HCT116 (cell line): Measurements from ENCODE around the gene PGR. TPM values are rescaled to one million over a fixed set of nuclear protein-coding genes. Genes with fewer than 3 reads are reported as not detected.

Source experiments
- ATAC-seq: fragments of 200-7000 bp; cut with Tn5 transposase; 2 replicates; pipeline ENCODE4 v1.9.1; 2020; ENCODE audit warnings: mild to moderate bottlenecking, moderate library complexity
- BruUV-seq: library from RNA; stranded (reverse); fragments of 400-500 nt; replicated peaks from 2 replicates; lab custom pipeline; 2021; lab: Mats Ljungman, UMichigan
- CTCF ChIA-PET: fragments of 300-600 bp; sonication (Branson Sonifier 250); formaldehyde crosslinking; loops from one replicate; lab custom pipeline; 2021; ENCODE audit warnings: antibody characterized with exemption; lab: Charles Lee
- POLR2A ChIA-PET: fragments of 300-600, 350-600 bp; sonication (Branson Sonifier 250); formaldehyde crosslinking; loops from one replicate; lab custom pipeline; 2021; ENCODE audit warnings: antibody characterized with exemption; lab: Charles Lee
- RAD21 ChIA-PET, 2 experiments: fragments of 300-600 bp; sonication (Branson Sonifier 250); formaldehyde crosslinking; loops; one replicate each; lab custom pipeline; 2023; ENCODE audit warnings: low total read pairs in 2 of 2; ENCODE audit not compliant: uncharacterized antibody in 2 of 2, unreplicated experiment in 2 of 2, low non-redundant PET in 1 of 2; lab: Charles Lee
- DNase-seq: peaks from one replicate; pipeline ENCODE4 v3.0.0-alpha.2; 2010; ENCODE audit warnings: low read depth, low spot score
- H2AFZ ChIP-seq: fragments of 200-600 bp; shearing (Covaris generic), sonication (generic); 2 replicates; pipeline ENCODE4 v1.6.1; 2017; ENCODE audit warnings: low read depth, mixed run types, mixed read lengths, antibody characterized with exemption, low read length; ENCODE audit not compliant: poor library complexity, severe bottlenecking
- H3K27ac ChIP-seq: 2 replicates; pipeline ENCODE4 v1.5.1; 2012; ENCODE audit warnings: low read depth, low read length
- H3K27me3 ChIP-seq: fragments of 200-600 bp; sonication (generic); 2 replicates; pipeline ENCODE4 v1.6.1; 2016; ENCODE audit warnings: mixed run types, low read length, mixed read lengths; ENCODE audit not compliant: insufficient read depth
- H3K36me3 ChIP-seq, 2 experiments: fragments of 200-500 bp in 1 of 2; fragments of 200-600 bp in 1 of 2; sonication (Bioruptor generic) in 1 of 2; sonication (generic) in 1 of 2; 2 replicates each; pipeline versions ENCODE4 v1.5.1 to v1.6.1; 2014 to 2016; ENCODE audit warnings: low read length in 2 of 2, inconsistent platforms in 1 of 2, mixed read lengths in 1 of 2, mixed run types in 1 of 2; ENCODE audit not compliant: insufficient read depth in 2 of 2, control insufficient read depth in 1 of 2
- H3K4me1 ChIP-seq, 2 experiments: fragments of 200-600 bp in 1 of 2; sonication (generic) in 1 of 2; 2 replicates each; pipeline versions ENCODE4 v1.5.1 to v1.6.1; 2012 to 2017; ENCODE audit warnings: low read length in 2 of 2, inconsistent platforms in 1 of 2, mild to moderate bottlenecking in 1 of 2, mixed read lengths in 1 of 2, mixed run types in 1 of 2, moderate library complexity in 1 of 2; ENCODE audit not compliant: insufficient read depth in 2 of 2, control insufficient read depth in 1 of 2
- H3K4me2 ChIP-seq: fragments of 200-600 bp; sonication (generic); 2 replicates; pipeline ENCODE4 v1.6.1; 2017; ENCODE audit warnings: mixed run types, low read length, mixed read lengths
- H3K4me3 ChIP-seq, 2 experiments: fragments of 200-600 bp in 1 of 2; sonication (generic) in 1 of 2; replicated peaks in 1 of 2; 2 replicates each; pipeline ENCODE4 v1.5.1; 2011 to 2016; ENCODE audit warnings: low read length in 2 of 2, control low read depth in 1 of 2, low read depth in 1 of 2, mild to moderate bottlenecking in 1 of 2, mixed read lengths in 1 of 2, mixed run types in 1 of 2
- H3K79me2 ChIP-seq: fragments of 200-600 bp; sonication (generic); 2 replicates; pipeline ENCODE4 v1.6.1; 2017; ENCODE audit warnings: mild to moderate bottlenecking, mixed run types, low read length, moderate library complexity, mixed read lengths; ENCODE audit not compliant: insufficient read depth
- H3K9ac ChIP-seq: fragments of 200-600 bp; sonication (generic); 2 replicates; pipeline ENCODE4 v1.6.1; 2016; ENCODE audit warnings: low read length, mixed read lengths
- H3K9me2 ChIP-seq: fragments of 200-600 bp; sonication (generic), shearing (Covaris generic); 2 replicates; pipeline ENCODE4 v1.6.1; 2017; ENCODE audit warnings: mixed run types, mild to moderate bottlenecking, moderate library complexity; ENCODE audit not compliant: insufficient read depth
- H3K9me3 ChIP-seq, 2 experiments: fragments of 200-500 bp in 1 of 2; fragments of 200-600 bp in 1 of 2; sonication (Bioruptor generic) in 1 of 2; sonication (generic) in 1 of 2; 2 replicates each; pipeline ENCODE4 v1.6.1; 2014 to 2017; ENCODE audit warnings: low read length in 2 of 2, mixed read lengths in 2 of 2, inconsistent platforms in 1 of 2, low read depth in 1 of 2, mild to moderate bottlenecking in 1 of 2, mixed run types in 1 of 2, moderate library complexity in 1 of 2; ENCODE audit not compliant: control insufficient read depth in 1 of 2, insufficient read depth in 1 of 2
- H4K20me1 ChIP-seq: fragments of 200-600 bp; sonication (generic), shearing (Covaris generic); 2 replicates; pipeline ENCODE4 v1.6.1; 2017; ENCODE audit warnings: mixed run types, mild to moderate bottlenecking, moderate library complexity; ENCODE audit not compliant: insufficient read depth
- CBX3 ChIP-seq: IDR thresholded peaks from 2 replicates; pipeline ENCODE4 v1.6.1; 2012; ENCODE audit warnings: low read depth
- CEBPB ChIP-seq: IDR thresholded peaks from 2 replicates; pipeline ENCODE4 v1.6.1; 2012; ENCODE audit warnings: low read depth
- CTCF ChIP-seq, 3 experiments: fragments of 200-600 bp in 1 of 3; sonication (generic) in 1 of 3; IDR thresholded peaks in 2 of 3; conservative IDR thresholded peaks in 1 of 3; 2 replicates each; pipeline ENCODE4 v1.5.1; 2012 to 2017; ENCODE audit warnings: low read depth in 2 of 3, low read length in 2 of 3, antibody characterized with exemption in 1 of 3, borderline replicate concordance in 1 of 3, control low read depth in 1 of 3, mild to moderate bottlenecking in 1 of 3, mixed read lengths in 1 of 3, mixed run types in 1 of 3, moderate library complexity in 1 of 3; ENCODE audit not compliant: insufficient read depth in 1 of 3
- EGR1 ChIP-seq: IDR thresholded peaks from 2 replicates; pipeline ENCODE4 v1.6.1; 2012; ENCODE audit warnings: low read depth
- ELF1 ChIP-seq: IDR thresholded peaks from 2 replicates; pipeline ENCODE4 v1.6.1; 2012; ENCODE audit warnings: low read depth, borderline replicate concordance
- EZH2phosphoT487 ChIP-seq: fragments of 200-600 bp; IDR thresholded peaks from 2 replicates; pipeline ENCODE4 v1.6.1; 2018; ENCODE audit warnings: antibody characterized with exemption, borderline replicate concordance
- FOSL1 ChIP-seq: IDR thresholded peaks from 2 replicates; pipeline ENCODE4 v1.6.1; 2012; ENCODE audit warnings: low read depth
- JUND ChIP-seq: IDR thresholded peaks from 2 replicates; pipeline ENCODE4 v1.6.1; 2012
- MAX ChIP-seq: IDR thresholded peaks from 2 replicates; pipeline ENCODE4 v1.6.1; 2012
- POLR2A ChIP-seq: IDR thresholded peaks from 2 replicates; pipeline ENCODE4 v1.7.0; 2011; ENCODE audit warnings: borderline replicate concordance; ENCODE audit not compliant: insufficient read depth, insufficient read length; ENCODE audit errors: extremely low read depth
- POLR2AphosphoS5 ChIP-seq: IDR thresholded peaks from 2 replicates; pipeline ENCODE4 v1.6.1; 2011; ENCODE audit warnings: mild to moderate bottlenecking, low read depth, low read length, moderate library complexity
- SP1 ChIP-seq: IDR thresholded peaks from 2 replicates; pipeline ENCODE4 v1.6.1; 2012; ENCODE audit warnings: low read depth
- SRF ChIP-seq: IDR thresholded peaks from 2 replicates; pipeline ENCODE4 v1.6.1; 2012; ENCODE audit warnings: low read depth
- TCF7L2 ChIP-seq: IDR thresholded peaks from 2 replicates; pipeline ENCODE4 v1.7.0; 2011; ENCODE audit warnings: borderline replicate concordance, inconsistent platforms; ENCODE audit not compliant: insufficient read depth, insufficient read length; ENCODE audit errors: extremely low read depth
- YY1 ChIP-seq: IDR thresholded peaks from 2 replicates; pipeline ENCODE4 v1.6.1; 2011; ENCODE audit warnings: low read length, low read depth, moderate library complexity, mild to moderate bottlenecking; ENCODE audit not compliant: insufficient replicate concordance; ENCODE audit errors: extremely low read depth
- ZBTB33 ChIP-seq: IDR thresholded peaks from 2 replicates; pipeline ENCODE4 v1.6.1; 2011; ENCODE audit warnings: mild to moderate bottlenecking, low read length, moderate library complexity; ENCODE audit not compliant: insufficient replicate concordance; ENCODE audit errors: extremely low read depth
- ZFX ChIP-seq: fragments of 450-650 bp; IDR thresholded peaks from 2 replicates; pipeline ENCODE4 v1.6.1; 2017
- ZNF274 ChIP-seq: fragments of 200-500 bp; sonication (Bioruptor generic); IDR thresholded peaks from 2 replicates; pipeline ENCODE4 v1.6.1; 2014; ENCODE audit warnings: mild to moderate bottlenecking, low read depth, low read length, inconsistent platforms
- intact Hi-C: fragments of 100-400 bp; cut with micrococcal nuclease; formaldehyde crosslinking; loops from 2 replicates; pipeline ENCODE4 v1.10.0; 2022
- total RNA-seq: library from RNA; stranded (reverse); gene quantifications from one replicate; pipeline ENCODE4 v1.2.1, GENCODE V29; 2021; ENCODE audit not compliant: unreplicated experiment
- TF ChIP-seq, protein P1 (sequence below): IDR thresholded peaks from 2 replicates; pipeline ENCODE4 v1.6.1; 2012

The PGR gene
- total RNA-seq, 1 experiment from 2014 or later = not detected

DNA sequence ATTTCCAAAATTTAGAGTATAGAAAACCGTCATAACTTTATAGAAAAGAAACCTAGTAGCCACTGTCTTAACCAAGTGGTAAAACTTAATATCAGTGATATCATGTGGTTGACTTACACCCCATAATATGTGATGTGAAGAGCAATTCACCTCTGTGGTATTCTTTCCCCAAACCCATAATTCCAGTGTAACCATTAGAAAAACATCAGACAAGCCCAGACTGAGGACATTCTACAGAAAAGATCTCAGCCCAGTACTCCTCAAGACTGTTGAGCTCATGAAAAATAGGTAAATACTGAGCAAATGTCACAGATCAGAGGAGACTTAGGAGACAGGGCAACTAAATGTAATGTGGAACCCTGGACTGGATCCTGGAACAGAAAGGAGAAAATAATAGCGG is 134.6 kb downstream of the PGR start:
- Histone ChIP-seq H3K36me3 (no peaks in the 10 kb centered on the region), H3K9me2 (no peaks in the 10 kb centered on the region), H3K4me1 (no peaks in the 10 kb centered on the region), H3K27me3 (no peaks in the 10 kb centered on the region), H2AFZ (no peak overlapping the region), H3K4me2 (no peak overlapping the region), H3K4me3 (no peak overlapping the region), H3K27ac (no peak overlapping the region), H3K9me3 (no peaks in the 10 kb centered on the region), H3K79me2 (no peaks in the 10 kb centered on the region), H3K9ac (no peak overlapping the region), H4K20me1 (no peaks in the 10 kb centered on the region)
- ChIA-PET RAD21 (no interaction called here), CTCF (no interaction called here), POLR2A (no interaction called here)
- intact Hi-C loops = no loop called here
- DNase-seq (no peak), ATAC-seq (no peak)
- no peak for TF ChIP-seq SP1
- TF ChIP-seq ZFX = no peak
- TF ChIP-seq CEBPB = no peak
- no peak for TF ChIP-seq POLR2AphosphoS5
- no peak for TF ChIP-seq EZH2phosphoT487
- no peak for TF ChIP-seq EGR1
- BruUV-seq = no TSS peak

DNA sequence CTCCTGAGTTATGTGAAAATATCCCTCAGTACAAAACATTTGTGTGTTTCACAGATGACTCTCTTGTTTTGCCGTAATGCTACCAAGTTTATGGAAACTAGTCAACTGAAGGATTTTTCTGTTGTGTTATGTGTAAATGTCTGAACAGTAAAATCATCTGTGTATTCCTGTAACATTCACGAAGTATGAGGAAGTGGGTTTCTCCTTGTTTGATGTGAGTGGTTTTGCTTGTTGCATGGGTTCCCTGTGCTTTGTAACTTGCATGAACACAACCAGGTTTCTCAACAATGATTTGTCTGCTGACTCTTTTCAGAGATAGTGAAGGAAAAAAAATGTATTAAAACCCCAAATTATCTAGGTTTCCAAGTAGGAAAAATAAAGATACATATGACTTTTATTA is 138.1 kb downstream of the PGR start:
- DNase-seq (no peak), ATAC-seq (no peak)
- no peak overlapping the region for H3K4me2 ChIP-seq
- H3K9me3 ChIP-seq = no peaks in the 10 kb centered on the region
- CTCF ChIA-PET = no interaction called here
- RAD21 ChIA-PET = no interaction called here
- no peak overlapping the region for H3K4me3 ChIP-seq
- no peaks in the 10 kb centered on the region for H3K9me2 ChIP-seq
- BruUV-seq = no TSS peak
- intact Hi-C loops = no loop called here
- no peaks in the 10 kb centered on the region for H3K4me1 ChIP-seq
- POLR2A ChIA-PET = no interaction called here
- H3K27ac ChIP-seq = no peak overlapping the region
- H3K79me2 ChIP-seq = no peaks in the 10 kb centered on the region
- no peak overlapping the region for H2AFZ ChIP-seq
- H4K20me1 ChIP-seq = no peaks in the 10 kb centered on the region
- no peaks in the 10 kb centered on the region for H3K27me3 ChIP-seq
- no peak overlapping the region for H3K9ac ChIP-seq
- no peaks in the 10 kb centered on the region for H3K36me3 ChIP-seq
- TF ChIP-seq FOSL1 = no peak
- TF ChIP-seq, protein P1, sequence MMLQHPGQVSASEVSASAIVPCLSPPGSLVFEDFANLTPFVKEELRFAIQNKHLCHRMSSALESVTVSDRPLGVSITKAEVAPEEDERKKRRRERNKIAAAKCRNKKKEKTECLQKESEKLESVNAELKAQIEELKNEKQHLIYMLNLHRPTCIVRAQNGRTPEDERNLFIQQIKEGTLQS = no peak
- TF ChIP-seq ZBTB33 = no peak
- no peak for TF ChIP-seq TCF7L2
- no peak for TF ChIP-seq EGR1
- TF ChIP-seq POLR2A = no peak
- no peak for TF ChIP-seq EZH2phosphoT487
- no peak for TF ChIP-seq JUND
- TF ChIP-seq SP1 = no peak
- TF ChIP-seq CTCF (IDR thresholded peaks at IDR 0.05 in 2 of 3, conservative IDR thresholded peaks at IDR 0.05 in 1 of 3; ENCODE audit: borderline replicate concordance in 1 of 3, insufficient read depth in 1 of 3, low read depth in 2 of 3, low read length in 2 of 3) = no peak
- TF ChIP-seq MAX = no peak
- TF ChIP-seq ZNF274 = no peak
- no peak for TF ChIP-seq ELF1
- TF ChIP-seq YY1 = no peak
- TF ChIP-seq CEBPB = no peak
- TF ChIP-seq CBX3 = no peak
- no peak for TF ChIP-seq SRF
